HCT116 (cell line): ENCODE data around the gene HSF4. TPM values are rescaled to one million over a fixed set of nuclear protein-coding genes. Genes with fewer than 3 reads are reported as not detected.

Experiments used
- ATAC-seq: fragments of 200-7000 bp; cut with Tn5 transposase; 2 replicates; pipeline ENCODE4 v1.9.1; 2020; ENCODE audit warnings: mild to moderate bottlenecking, moderate library complexity
- BruUV-seq: library from RNA; stranded (reverse); fragments of 400-500 nt; replicated peaks from 2 replicates; lab custom pipeline; 2021; lab: Mats Ljungman, UMichigan
- CTCF ChIA-PET: fragments of 300-600 bp; sonication (Branson Sonifier 250); formaldehyde crosslinking; loops from one replicate; lab custom pipeline; 2021; ENCODE audit warnings: antibody characterized with exemption; lab: Charles Lee
- POLR2A ChIA-PET: fragments of 300-600, 350-600 bp; sonication (Branson Sonifier 250); formaldehyde crosslinking; loops from one replicate; lab custom pipeline; 2021; ENCODE audit warnings: antibody characterized with exemption; lab: Charles Lee
- RAD21 ChIA-PET, 2 experiments: fragments of 300-600 bp; sonication (Branson Sonifier 250); formaldehyde crosslinking; loops; one replicate each; lab custom pipeline; 2023; ENCODE audit warnings: low total read pairs in 2 of 2; ENCODE audit not compliant: uncharacterized antibody in 2 of 2, unreplicated experiment in 2 of 2, low non-redundant PET in 1 of 2; lab: Charles Lee
- DNase-seq: peaks from one replicate; pipeline ENCODE4 v3.0.0-alpha.2; 2010; ENCODE audit warnings: low read depth, low spot score
- H2AFZ ChIP-seq: fragments of 200-600 bp; shearing (Covaris generic), sonication (generic); 2 replicates; pipeline ENCODE4 v1.6.1; 2017; ENCODE audit warnings: low read depth, mixed run types, mixed read lengths, antibody characterized with exemption, low read length; ENCODE audit not compliant: poor library complexity, severe bottlenecking
- H3K27ac ChIP-seq: 2 replicates; pipeline ENCODE4 v1.5.1; 2012; ENCODE audit warnings: low read depth, low read length
- H3K27me3 ChIP-seq: fragments of 200-600 bp; sonication (generic); 2 replicates; pipeline ENCODE4 v1.6.1; 2016; ENCODE audit warnings: mixed run types, low read length, mixed read lengths; ENCODE audit not compliant: insufficient read depth
- H3K36me3 ChIP-seq, 2 experiments: fragments of 200-500 bp in 1 of 2; fragments of 200-600 bp in 1 of 2; sonication (Bioruptor generic) in 1 of 2; sonication (generic) in 1 of 2; 2 replicates each; pipeline versions ENCODE4 v1.5.1 to v1.6.1; 2014 to 2016; ENCODE audit warnings: low read length in 2 of 2, inconsistent platforms in 1 of 2, mixed read lengths in 1 of 2, mixed run types in 1 of 2; ENCODE audit not compliant: insufficient read depth in 2 of 2, control insufficient read depth in 1 of 2
- H3K4me1 ChIP-seq, 2 experiments: fragments of 200-600 bp in 1 of 2; sonication (generic) in 1 of 2; 2 replicates each; pipeline versions ENCODE4 v1.5.1 to v1.6.1; 2012 to 2017; ENCODE audit warnings: low read length in 2 of 2, inconsistent platforms in 1 of 2, mild to moderate bottlenecking in 1 of 2, mixed read lengths in 1 of 2, mixed run types in 1 of 2, moderate library complexity in 1 of 2; ENCODE audit not compliant: insufficient read depth in 2 of 2, control insufficient read depth in 1 of 2
- H3K4me2 ChIP-seq: fragments of 200-600 bp; sonication (generic); 2 replicates; pipeline ENCODE4 v1.6.1; 2017; ENCODE audit warnings: mixed run types, low read length, mixed read lengths
- H3K4me3 ChIP-seq, 2 experiments: fragments of 200-600 bp in 1 of 2; sonication (generic) in 1 of 2; replicated peaks in 1 of 2; 2 replicates each; pipeline ENCODE4 v1.5.1; 2011 to 2016; ENCODE audit warnings: low read length in 2 of 2, control low read depth in 1 of 2, low read depth in 1 of 2, mild to moderate bottlenecking in 1 of 2, mixed read lengths in 1 of 2, mixed run types in 1 of 2
- H3K79me2 ChIP-seq: fragments of 200-600 bp; sonication (generic); 2 replicates; pipeline ENCODE4 v1.6.1; 2017; ENCODE audit warnings: mild to moderate bottlenecking, mixed run types, low read length, moderate library complexity, mixed read lengths; ENCODE audit not compliant: insufficient read depth
- H3K9ac ChIP-seq: fragments of 200-600 bp; sonication (generic); 2 replicates; pipeline ENCODE4 v1.6.1; 2016; ENCODE audit warnings: low read length, mixed read lengths
- H3K9me2 ChIP-seq: fragments of 200-600 bp; sonication (generic), shearing (Covaris generic); 2 replicates; pipeline ENCODE4 v1.6.1; 2017; ENCODE audit warnings: mixed run types, mild to moderate bottlenecking, moderate library complexity; ENCODE audit not compliant: insufficient read depth
- H3K9me3 ChIP-seq, 2 experiments: fragments of 200-500 bp in 1 of 2; fragments of 200-600 bp in 1 of 2; sonication (Bioruptor generic) in 1 of 2; sonication (generic) in 1 of 2; 2 replicates each; pipeline ENCODE4 v1.6.1; 2014 to 2017; ENCODE audit warnings: low read length in 2 of 2, mixed read lengths in 2 of 2, inconsistent platforms in 1 of 2, low read depth in 1 of 2, mild to moderate bottlenecking in 1 of 2, mixed run types in 1 of 2, moderate library complexity in 1 of 2; ENCODE audit not compliant: control insufficient read depth in 1 of 2, insufficient read depth in 1 of 2
- H4K20me1 ChIP-seq: fragments of 200-600 bp; sonication (generic), shearing (Covaris generic); 2 replicates; pipeline ENCODE4 v1.6.1; 2017; ENCODE audit warnings: mixed run types, mild to moderate bottlenecking, moderate library complexity; ENCODE audit not compliant: insufficient read depth
- CEBPB ChIP-seq: IDR thresholded peaks from 2 replicates; pipeline ENCODE4 v1.6.1; 2012; ENCODE audit warnings: low read depth
- CTCF ChIP-seq, 3 experiments: fragments of 200-600 bp in 1 of 3; sonication (generic) in 1 of 3; IDR thresholded peaks in 2 of 3; conservative IDR thresholded peaks in 1 of 3; 2 replicates each; pipeline ENCODE4 v1.5.1; 2012 to 2017; ENCODE audit warnings: low read depth in 2 of 3, low read length in 2 of 3, antibody characterized with exemption in 1 of 3, borderline replicate concordance in 1 of 3, control low read depth in 1 of 3, mild to moderate bottlenecking in 1 of 3, mixed read lengths in 1 of 3, mixed run types in 1 of 3, moderate library complexity in 1 of 3; ENCODE audit not compliant: insufficient read depth in 1 of 3
- EZH2phosphoT487 ChIP-seq: fragments of 200-600 bp; IDR thresholded peaks from 2 replicates; pipeline ENCODE4 v1.6.1; 2018; ENCODE audit warnings: antibody characterized with exemption, borderline replicate concordance
- POLR2A ChIP-seq: IDR thresholded peaks from 2 replicates; pipeline ENCODE4 v1.7.0; 2011; ENCODE audit warnings: borderline replicate concordance; ENCODE audit not compliant: insufficient read depth, insufficient read length; ENCODE audit errors: extremely low read depth
- RAD21 ChIP-seq: IDR thresholded peaks from 2 replicates; pipeline ENCODE4 v1.6.1; 2012; ENCODE audit warnings: low read depth, mild to moderate bottlenecking
- REST ChIP-seq: IDR thresholded peaks from 2 replicates; pipeline ENCODE4 v1.6.1; 2012; ENCODE audit warnings: low read depth
- SIN3A ChIP-seq: IDR thresholded peaks from 2 replicates; pipeline ENCODE4 v1.6.1; 2012; ENCODE audit warnings: low read depth
- SRF ChIP-seq: IDR thresholded peaks from 2 replicates; pipeline ENCODE4 v1.6.1; 2012; ENCODE audit warnings: low read depth
- intact Hi-C: fragments of 100-400 bp; cut with micrococcal nuclease; formaldehyde crosslinking; loops from 2 replicates; pipeline ENCODE4 v1.10.0; 2022
- total RNA-seq: library from RNA; stranded (reverse); gene quantifications from one replicate; pipeline ENCODE4 v1.2.1, GENCODE V29; 2021; ENCODE audit not compliant: unreplicated experiment

The HSF4 gene
- total RNA-seq, 1 experiment from 2014 or later, result 46.6 TPM

- no peaks in the 10 kb centered on the region for H3K27me3 ChIP-seq
- no peaks in the 10 kb centered on the region for H4K20me1 ChIP-seq
- H3K4me1 ChIP-seq, result peaks cover 0 to 11% of the 10 kb centered on the region in 2 experiments; a peak in 2 of 4 replicates
- H3K9ac ChIP-seq, result no peak overlapping the region
- no peaks in the 10 kb centered on the region for H3K79me2 ChIP-seq
- no peaks in the 10 kb centered on the region for H3K9me2 ChIP-seq
- RAD21 ChIA-PET, result no interaction called here
- POLR2A ChIA-PET, result no interaction called here
- no peaks in the 10 kb centered on the region for H3K9me3 ChIP-seq
- intact Hi-C loops, result no loop called here
- H3K4me3 ChIP-seq, result no peak overlapping the region
- ATAC-seq, result no peak
- H2AFZ ChIP-seq, result no peak overlapping the region
- no peaks in the 10 kb centered on the region for H3K36me3 ChIP-seq
- no peak overlapping the region for H3K27ac ChIP-seq
- TF ChIP-seq EZH2phosphoT487 (no peak), REST (no peak), RAD21 (no peak), SRF (no peak), SIN3A (no peak), CEBPB (no peak), POLR2A (no peak), CTCF (IDR thresholded peaks at IDR 0.05 in 2 of 3, conservative IDR thresholded peaks at IDR 0.05 in 1 of 3; ENCODE audit: borderline replicate concordance in 1 of 3, insufficient read depth in 1 of 3, low read depth in 2 of 3, low read length in 2 of 3) (no peak)
- no peak for DNase-seq
- CTCF ChIA-PET, result interaction anchor here (3.1 kb wide), 1 partner anchor 15 kb away, joined by 13 read pairs; the partner anchor contains the start of gene ELMO3
- BruUV-seq, result no TSS peak
- H3K4me2 ChIP-seq, result peak overlapping the region; percentile 30
Measured at GRCh38 chr16:67213197-67214019, 48.9 kb downstream of the HSF4 start.
